HepG2 (cell line): ENCODE measurements around the gene SLA2. TPM values are rescaled to one million over a fixed set of nuclear protein-coding genes. Genes with fewer than 3 reads are reported as not detected.

Source experiments
- ATRX ChIP-seq: sonication (generic); formaldehyde crosslinking; IDR thresholded peaks from 2 replicates; pipeline ENCODE4 v1.4.0; 2020; ENCODE audit warnings: missing genetic modification reagents, borderline replicate concordance
- EED ChIP-seq: sonication (generic); formaldehyde crosslinking; IDR thresholded peaks from 2 replicates; pipeline ENCODE4 v1.5.0; 2020; ENCODE audit warnings: mild to moderate bottlenecking, missing genetic modification reagents
- GABPB1 ChIP-seq: IDR thresholded peaks from 2 replicates; pipeline ENCODE4 v1.6.1; 2016; ENCODE audit warnings: mild to moderate bottlenecking, missing genetic modification reagents, moderate library complexity, missing compliant biosample characterization
- GRHL1 ChIP-seq: sonication (generic); formaldehyde crosslinking; conservative IDR thresholded peaks from 2 replicates; pipeline ENCODE4 v1.8.0; 2022; ENCODE audit warnings: missing genetic modification reagents
- HES4 ChIP-seq: sonication (generic); formaldehyde crosslinking; IDR thresholded peaks from 2 replicates; pipeline ENCODE4 v1.9.0; 2021; ENCODE audit warnings: mild to moderate bottlenecking, missing genetic modification reagents, borderline replicate concordance
- HNRNPL ChIP-seq: fragments of 200-400 bp; formaldehyde crosslinking; IDR thresholded peaks from 2 replicates; pipeline ENCODE4 v1.6.1; 2017; ENCODE audit warnings: mild to moderate bottlenecking, low read depth, low read length
- KMT2B ChIP-seq: IDR thresholded peaks from 2 replicates; pipeline ENCODE4 v1.6.1; 2016; ENCODE audit warnings: missing genetic modification reagents, missing compliant biosample characterization
- MAFK ChIP-seq, 2 experiments: IDR thresholded peaks in 1 of 2; conservative IDR thresholded peaks in 1 of 2; 2 replicates each; pipeline ENCODE4 v1.6.1; 2011; ENCODE audit warnings: improper control_type of control experiment in 2 of 2, low read length in 2 of 2
- POLR2G ChIP-seq: fragments of 200-400 bp; formaldehyde crosslinking; IDR thresholded peaks from 2 replicates; pipeline ENCODE4 v1.6.1; 2018; ENCODE audit warnings: mild to moderate bottlenecking, low read depth, low read length, moderate library complexity
- SNAI1 ChIP-seq: sonication (generic); formaldehyde crosslinking; IDR thresholded peaks from 2 replicates; pipeline ENCODE4 v1.5.0; 2020; ENCODE audit warnings: mild to moderate bottlenecking, missing genetic modification reagents, borderline replicate concordance
- SP1 ChIP-seq, 2 experiments: fragments of 450-650 bp in 1 of 2; sonication (generic) in 1 of 2; formaldehyde crosslinking in 1 of 2; IDR thresholded peaks; 2 replicates each; pipeline versions ENCODE4 v1.4.0 to v1.6.1; 2016 to 2020; ENCODE audit warnings: missing genetic modification reagents in 1 of 2
- SP4 ChIP-seq: sonication (generic); formaldehyde crosslinking; IDR thresholded peaks from 2 replicates; pipeline ENCODE4 v1.8.1; 2023; ENCODE audit warnings: mild to moderate bottlenecking, missing genetic modification reagents
- SRSF4 ChIP-seq: fragments of 200-400 bp; formaldehyde crosslinking; IDR thresholded peaks from one replicate; pipeline ENCODE4 v1.6.1; 2018; ENCODE audit warnings: mild to moderate bottlenecking, low read depth, low read length, moderate library complexity; ENCODE audit not compliant: poor library complexity, severe bottlenecking
- TBX2 ChIP-seq: sonication (generic); formaldehyde crosslinking; IDR thresholded peaks from 2 replicates; pipeline ENCODE4 v1.5.0; 2020; ENCODE audit warnings: missing genetic modification reagents, mild to moderate bottlenecking, borderline replicate concordance
- USF2 ChIP-seq, 2 experiments: sonication (generic) in 1 of 2; formaldehyde crosslinking in 1 of 2; IDR thresholded peaks; 2 replicates each; pipeline versions ENCODE4 v1.5.1 to v1.6.1; 2011 to 2020; ENCODE audit warnings: borderline replicate concordance in 1 of 2, low read depth in 1 of 2, low read length in 1 of 2, mild to moderate bottlenecking in 1 of 2, missing genetic modification reagents in 1 of 2, moderate library complexity in 1 of 2
- ZBTB3 ChIP-seq: sonication (generic); formaldehyde crosslinking; IDR thresholded peaks from 2 replicates; pipeline ENCODE4 v1.4.0; 2020; ENCODE audit warnings: low read depth, mild to moderate bottlenecking, moderate library complexity, missing genetic modification reagents, borderline replicate concordance
- ZNF331 ChIP-seq: sonication (generic); formaldehyde crosslinking; IDR thresholded peaks from 2 replicates; pipeline ENCODE4 v1.4.0; 2020; ENCODE audit warnings: missing genetic modification reagents
- ZNF335 ChIP-seq: sonication (generic); formaldehyde crosslinking; IDR thresholded peaks from 2 replicates; pipeline ENCODE4 v1.4.0; 2020; ENCODE audit warnings: missing genetic modification reagents
- ZNF589 ChIP-seq: sonication (generic); formaldehyde crosslinking; conservative IDR thresholded peaks from 2 replicates; pipeline ENCODE4 v1.8.0; 2022; ENCODE audit warnings: mild to moderate bottlenecking, moderate library complexity, missing genetic modification reagents
- ZNF629 ChIP-seq: sonication (generic); formaldehyde crosslinking; conservative IDR thresholded peaks from 2 replicates; pipeline ENCODE4 v1.5.0; 2020; ENCODE audit warnings: missing genetic modification reagents
- polyA plus RNA-seq, 8 experiments: library from polyadenylated mRNA; depleted of rRNA in 3 of 8; stranded (reverse) in 7 of 8; unstranded in 1 of 8; fragments of >200 nt; fragmentation: Illumina TruSeq in 4 of 8; extraction: Trizol in 4 of 8; gene quantifications; 2 replicates each; pipeline versions ENCODE4 v1.2.1 to v1.2.3, GENCODE V29; 2011 to 2016; ENCODE audit warnings: low read depth in 4 of 8, missing spikeins in 1 of 8, mixed read lengths in 1 of 8; ENCODE audit not compliant: insufficient read depth in 1 of 8
- total RNA-seq, 5 experiments: library from RNA; depleted of rRNA; stranded (reverse); fragments of >200 nt; fragmentation: Illumina TruSeq; extraction: Trizol; gene quantifications; 2 replicates each; pipeline ENCODE4 v1.2.3, GENCODE V29; 2016; ENCODE audit warnings: low read depth in 1 of 5
- TF ChIP-seq, protein P1 (sequence below): sonication (generic); formaldehyde crosslinking; IDR thresholded peaks from 2 replicates; pipeline ENCODE4 v1.4.0; 2020; ENCODE audit warnings: missing genetic modification reagents, borderline replicate concordance

The SLA2 gene
- total and polyA plus RNA-seq, 2 of the 13 experiments (the other 11 are each of a cell fraction or from before 2014, with no cell fraction given), result 1.6 to 3.6 TPM

GRCh38 chr20:36572701-36573102, 73.3 kb downstream of the SLA2 start (continued):
- TF ChIP-seq ZNF589 (CRISPR knock-in tag), result no peak
- no peak for TF ChIP-seq MAFK (conservative IDR thresholded peaks at IDR 0.05 in 1 of 2, IDR thresholded peaks at IDR 0.05 in 1 of 2; ENCODE audit: low read length in 2 of 2)
- TF ChIP-seq GRHL1 (CRISPR knock-in tag), result no peak
- TF ChIP-seq SP1 (IDR thresholded peaks at IDR 0.05), result no peak
- no peak for TF ChIP-seq SP1 (CRISPR knock-in tag; IDR thresholded peaks at IDR 0.05)
- TF ChIP-seq ZNF331, result no peak
- no peak for TF ChIP-seq GABPB1 (CRISPR knock-in tag)
- TF ChIP-seq ZNF629, result no peak
- 0 out of 2 replicates have a peak, but pooled peaks have one; percentile 43 for TF ChIP-seq SNAI1
- TF ChIP-seq, protein P1, sequence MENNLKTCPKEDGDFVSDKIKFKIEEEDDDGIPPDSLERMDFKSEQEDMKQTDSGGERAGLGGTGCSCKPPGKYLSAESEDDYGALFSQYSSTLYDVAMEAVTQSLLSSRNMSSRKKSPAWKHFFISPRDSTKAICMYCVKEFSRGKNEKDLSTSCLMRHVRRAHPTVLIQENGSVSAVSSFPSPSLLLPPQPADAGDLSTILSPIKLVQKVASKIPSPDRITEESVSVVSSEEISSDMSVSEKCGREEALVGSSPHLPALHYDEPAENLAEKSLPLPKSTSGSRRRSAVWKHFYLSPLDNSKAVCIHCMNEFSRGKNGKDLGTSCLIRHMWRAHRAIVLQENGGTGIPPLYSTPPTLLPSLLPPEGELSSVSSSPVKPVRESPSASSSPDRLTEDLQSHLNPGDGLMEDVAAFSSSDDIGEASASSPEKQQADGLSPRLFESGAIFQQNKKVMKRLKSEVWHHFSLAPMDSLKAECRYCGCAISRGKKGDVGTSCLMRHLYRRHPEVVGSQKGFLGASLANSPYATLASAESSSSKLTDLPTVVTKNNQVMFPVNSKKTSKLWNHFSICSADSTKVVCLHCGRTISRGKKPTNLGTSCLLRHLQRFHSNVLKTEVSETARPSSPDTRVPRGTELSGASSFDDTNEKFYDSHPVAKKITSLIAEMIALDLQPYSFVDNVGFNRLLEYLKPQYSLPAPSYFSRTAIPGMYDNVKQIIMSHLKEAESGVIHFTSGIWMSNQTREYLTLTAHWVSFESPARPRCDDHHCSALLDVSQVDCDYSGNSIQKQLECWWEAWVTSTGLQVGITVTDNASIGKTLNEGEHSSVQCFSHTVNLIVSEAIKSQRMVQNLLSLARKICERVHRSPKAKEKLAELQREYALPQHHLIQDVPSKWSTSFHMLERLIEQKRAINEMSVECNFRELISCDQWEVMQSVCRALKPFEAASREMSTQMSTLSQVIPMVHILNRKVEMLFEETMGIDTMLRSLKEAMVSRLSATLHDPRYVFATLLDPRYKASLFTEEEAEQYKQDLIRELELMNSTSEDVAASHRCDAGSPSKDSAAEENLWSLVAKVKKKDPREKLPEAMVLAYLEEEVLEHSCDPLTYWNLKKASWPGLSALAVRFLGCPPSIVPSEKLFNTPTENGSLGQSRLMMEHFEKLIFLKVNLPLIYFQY, result no peak
- no peak for TF ChIP-seq SP4 (CRISPR knock-in tag)
- TF ChIP-seq EED (CRISPR knock-in tag), result 0 out of 2 replicates have a peak, but pooled peaks have one; percentile 66
- TF ChIP-seq SRSF4, result no peak
- TF ChIP-seq USF2 (IDR thresholded peaks at IDR 0.05; ENCODE audit: low read depth, low read length), result no peak
- 0 out of 2 replicates have a peak, but pooled peaks have one; percentile 18 for TF ChIP-seq USF2 (CRISPR knock-in tag; IDR thresholded peaks at IDR 0.05; ENCODE audit: borderline replicate concordance)
- no peak for TF ChIP-seq KMT2B
- TF ChIP-seq HNRNPL, result no peak
- TF ChIP-seq ZBTB3 (CRISPR knock-in tag), result no peak
- TF ChIP-seq TBX2 (CRISPR knock-in tag), result 0 out of 2 replicates have a peak, but pooled peaks have one; percentile 26
- no peak for TF ChIP-seq ATRX (CRISPR knock-in tag)
- TF ChIP-seq HES4 (CRISPR knock-in tag), result no peak
- no peak for TF ChIP-seq POLR2G
- TF ChIP-seq ZNF335, result no peak
